CD4-positive, alpha-beta T cell treated with Interleukin-4 for 1 hour (primary cell): ENCODE measurements around the gene CD9.
A peak's percentile ranks its signal among the peaks of the same experiment; 100 is the strongest.

ENCODE experiments used
- DNase-seq, 2 donors: peaks; one replicate each; pipeline ENCODE4 v3.0.0-alpha.2; 2020 to 2022

The CD9 gene

GRCh38 chr12:6222078-6222654 lies 22.0 kb downstream of the CD9 start:
- no peak for DNase-seq

- no peak for DNase-seq
These were observed 23.3 kb downstream of the CD9 start for GRCh38 chr12:6223545-6223944.

GRCh38 chr12:6224550-6224949 lies 24.4 kb downstream of the CD9 start:
- peak in 1 of 2 donors; percentile 26 for DNase-seq

GRCh38 chr12:6225630-6226001 lies 25.4 kb downstream of the CD9 start:
- no peak for DNase-seq

- no peak for DNase-seq
These were observed 25.9 kb downstream of the CD9 start for GRCh38 chr12:6226002-6226678.

GRCh38 chr12:6226679-6227051 lies 26.5 kb downstream of the CD9 start:
- DNase-seq, result peak in 1 of 2 donors; percentile 14

- no peak for DNase-seq
These were observed 28.5 kb downstream of the CD9 start for GRCh38 chr12:6228535-6229223.

GRCh38 chr12:6229224-6230218 lies 29.3 kb downstream of the CD9 start:
- DNase-seq, result peak in 1 of 2 donors; percentile 50

- peak; percentile 75 to 79 for DNase-seq
These were observed 30.3 kb downstream of the CD9 start for GRCh38 chr12:6230321-6231110.

- no peak for DNase-seq
These were observed 31.4 kb downstream of the CD9 start for GRCh38 chr12:6231359-6232268.

GRCh38 chr12:6233121-6233971 lies 33.1 kb downstream of the CD9 start:
- no peak for DNase-seq

GRCh38 chr12:6234214-6234613 lies 34.0 kb downstream of the CD9 start:
- no peak for DNase-seq

GRCh38 chr12:6234906-6235305 lies 34.7 kb downstream of the CD9 start:
- no peak for DNase-seq

GRCh38 chr12:6235499-6235898 lies 35.3 kb downstream of the CD9 start:
- no peak for DNase-seq

GRCh38 chr12:6235906-6236640 lies 35.9 kb downstream of the CD9 start:
- DNase-seq, result no peak

GRCh38 chr12:6236641-6236940 lies 36.4 kb downstream of the CD9 start:
- no peak for DNase-seq

- DNase-seq, result no peak
These were observed 37.6 kb downstream of the CD9 start for GRCh38 chr12:6237830-6238229.

GRCh38 chr12:6238875-6239274 lies 38.7 kb downstream of the CD9 start:
- no peak for DNase-seq

GRCh38 chr12:6241495-6241894 lies 41.3 kb downstream of the CD9 start:
- DNase-seq, result no peak

- no peak for DNase-seq
These were observed 49.4 kb downstream of the CD9 start for GRCh38 chr12:6249580-6249979.
